GM15510 (cell line): ENCODE results near the gene PFDN5.

Source experiments
- POLR2A ChIP-seq: IDR thresholded peaks from 3 replicates; pipeline ENCODE4 v1.6.1; 2011; ENCODE audit warnings: borderline replicate concordance; ENCODE audit not compliant: insufficient read length; ENCODE audit errors: extremely low read depth

PFDN5 gene

DNA sequence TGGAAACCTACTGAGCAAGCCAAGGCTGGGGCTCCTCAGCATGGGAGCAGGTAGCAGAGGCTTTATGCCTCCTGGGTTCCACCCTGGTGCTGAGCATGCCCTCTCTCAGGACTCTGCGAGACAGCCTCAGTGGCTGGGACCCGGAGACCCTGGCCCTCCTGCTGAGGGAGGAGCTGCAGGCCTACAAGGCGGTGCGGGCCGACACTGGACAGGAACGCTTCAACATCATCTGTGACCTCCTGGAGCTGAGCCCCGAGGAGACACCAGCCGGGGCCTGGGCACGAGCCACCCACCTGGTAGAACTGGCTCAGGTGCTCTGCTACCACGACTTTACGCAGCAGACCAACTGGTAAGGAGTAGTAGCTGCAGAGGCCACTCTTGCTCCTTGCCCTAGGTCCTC, 18.8 kb upstream of the PFDN5 start:
- no peak for TF ChIP-seq POLR2A

DNA sequence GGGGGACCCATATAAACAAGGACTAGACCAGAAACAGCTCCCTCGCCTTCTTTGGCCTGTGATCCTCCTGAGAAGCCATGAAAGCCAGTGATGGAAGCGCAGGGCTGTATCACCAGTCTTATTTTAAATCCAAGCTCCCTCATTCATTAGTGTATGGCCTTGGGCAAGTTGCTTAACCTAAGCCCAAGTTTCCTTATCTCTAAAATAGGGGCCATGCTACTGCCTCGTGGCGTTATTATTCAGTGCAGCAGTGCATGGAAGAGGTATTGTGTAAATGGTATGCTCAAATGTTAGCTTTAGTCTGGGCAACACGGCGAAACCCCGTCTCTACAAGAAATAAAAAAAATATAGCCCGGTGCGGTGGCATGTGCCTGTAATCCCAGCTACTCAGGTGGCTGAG, 17.4 kb upstream of the PFDN5 start:
- TF ChIP-seq POLR2A = no peak

DNA sequence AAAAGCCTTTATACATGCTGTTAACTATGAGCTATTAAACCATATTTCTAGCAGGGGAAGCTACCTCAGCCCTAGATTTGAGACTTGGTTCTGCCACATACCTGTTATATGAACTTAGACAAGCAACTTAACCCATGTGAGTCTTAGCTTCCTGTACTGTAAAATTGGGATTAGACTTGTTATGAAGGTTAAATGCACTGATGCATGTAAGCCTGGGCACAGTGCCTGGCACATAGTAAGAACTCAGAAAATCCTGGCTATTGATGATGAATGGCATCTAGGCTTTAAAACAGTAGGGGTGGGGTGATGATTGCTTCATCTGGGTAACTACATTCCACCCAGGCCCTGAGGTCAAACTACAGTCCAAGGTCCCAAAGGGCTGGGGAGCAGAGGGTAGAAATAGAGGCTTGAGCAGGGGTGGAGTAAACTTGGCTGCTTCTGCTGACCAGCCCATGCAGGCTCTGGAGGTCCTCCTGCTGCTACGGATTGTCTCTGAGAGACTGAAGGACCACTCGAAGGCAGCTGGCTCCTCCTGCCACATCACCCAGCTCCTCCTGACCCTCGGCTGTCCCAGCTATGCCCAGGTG, 16.0 kb upstream of the PFDN5 start:
- TF ChIP-seq POLR2A = no peak

DNA sequence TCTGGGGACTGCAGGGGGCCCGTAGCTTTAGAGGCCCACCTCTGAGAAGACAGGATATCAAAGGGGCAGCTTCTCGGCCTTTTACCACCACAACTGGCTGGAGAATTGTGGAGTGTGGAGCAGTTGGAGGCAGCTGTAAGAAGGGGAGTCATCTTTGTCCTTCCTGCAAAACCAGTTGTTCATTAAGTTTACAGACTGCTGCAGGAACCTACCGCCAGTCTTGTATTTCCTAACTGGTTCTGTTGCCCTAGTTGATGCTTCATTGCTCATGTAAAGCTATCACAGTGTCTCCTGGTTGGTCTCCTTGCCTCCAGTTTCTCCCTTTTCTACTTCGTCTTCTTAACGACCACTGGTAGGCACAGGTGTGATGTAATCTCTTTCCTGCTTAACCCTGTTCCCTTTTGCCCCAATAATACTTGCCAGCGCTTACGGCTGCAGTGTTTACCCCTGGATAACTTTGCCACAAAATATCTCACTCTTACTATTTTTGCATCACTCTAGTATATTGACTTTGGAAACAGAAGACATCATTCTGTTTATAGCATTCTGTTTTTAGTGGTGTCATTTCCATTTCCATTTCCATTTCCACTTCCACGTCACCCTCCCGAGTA, 15.3 kb upstream of the PFDN5 start:
- TF ChIP-seq POLR2A = no peak

DNA sequence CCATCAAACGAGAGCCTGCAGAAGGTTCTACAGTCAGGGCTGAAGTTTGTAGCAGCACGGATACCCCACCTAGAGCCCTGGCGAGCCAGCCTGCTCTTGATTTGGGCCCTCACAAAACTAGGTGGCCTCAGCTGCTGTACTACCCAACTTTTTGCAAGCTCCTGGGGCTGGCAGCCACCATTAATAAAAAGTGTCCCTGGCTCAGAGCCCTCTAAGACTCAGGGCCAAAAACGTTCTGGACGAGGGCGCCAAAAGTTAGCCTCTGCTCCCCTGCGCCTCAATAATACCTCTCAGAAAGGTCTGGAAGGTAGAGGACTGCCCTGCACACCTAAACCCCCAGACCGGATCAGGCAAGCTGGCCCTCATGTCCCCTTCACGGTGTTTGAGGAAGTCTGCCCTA, 8.9 kb upstream of the PFDN5 start:
- no peak for TF ChIP-seq POLR2A

DNA sequence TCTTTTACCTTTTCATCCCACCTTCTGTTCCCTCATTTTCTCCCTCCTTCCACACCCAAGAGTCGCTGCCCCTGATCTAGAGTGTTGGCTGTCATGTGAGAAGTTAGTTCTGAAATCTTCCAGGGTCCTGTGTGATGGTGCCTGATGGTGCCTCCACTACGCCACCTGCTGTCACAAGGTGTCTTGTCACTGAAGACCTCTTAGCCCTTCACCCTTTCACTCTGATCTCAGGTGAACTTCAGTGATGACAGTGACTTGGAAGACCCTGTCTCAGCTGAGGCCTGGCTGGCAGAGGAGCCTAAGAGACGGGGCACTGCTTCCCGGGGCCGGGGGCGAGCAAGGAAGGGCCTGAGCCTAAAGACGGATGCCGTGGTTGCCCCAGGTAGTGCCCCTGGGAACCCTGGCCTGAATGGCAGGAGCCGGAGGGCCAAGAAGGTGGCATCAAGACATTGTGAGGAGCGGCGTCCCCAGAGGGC, 7.6 kb upstream of the PFDN5 start:
- TF ChIP-seq POLR2A = no peak

DNA sequence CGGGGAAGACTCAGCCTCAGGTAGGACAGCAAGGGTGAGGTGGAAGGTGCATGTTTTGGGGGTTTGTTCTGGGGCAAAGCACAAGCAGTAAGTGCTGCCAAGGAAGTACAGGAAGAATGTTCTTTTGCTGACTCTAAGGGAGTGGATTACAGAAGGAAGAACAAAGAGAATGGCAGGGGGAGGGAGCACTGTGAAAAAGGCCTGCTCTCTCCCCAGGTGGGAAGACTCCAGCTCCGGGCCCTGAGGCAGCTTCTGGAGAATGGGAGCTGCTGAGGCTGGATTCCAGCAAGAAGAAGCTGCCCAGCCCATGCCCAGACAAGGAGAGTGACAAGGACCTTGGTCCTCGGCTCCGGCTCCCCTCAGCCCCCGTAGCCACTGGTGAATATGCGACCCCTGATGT, 7.0 kb upstream of the PFDN5 start:
- TF ChIP-seq POLR2A = no peak

DNA sequence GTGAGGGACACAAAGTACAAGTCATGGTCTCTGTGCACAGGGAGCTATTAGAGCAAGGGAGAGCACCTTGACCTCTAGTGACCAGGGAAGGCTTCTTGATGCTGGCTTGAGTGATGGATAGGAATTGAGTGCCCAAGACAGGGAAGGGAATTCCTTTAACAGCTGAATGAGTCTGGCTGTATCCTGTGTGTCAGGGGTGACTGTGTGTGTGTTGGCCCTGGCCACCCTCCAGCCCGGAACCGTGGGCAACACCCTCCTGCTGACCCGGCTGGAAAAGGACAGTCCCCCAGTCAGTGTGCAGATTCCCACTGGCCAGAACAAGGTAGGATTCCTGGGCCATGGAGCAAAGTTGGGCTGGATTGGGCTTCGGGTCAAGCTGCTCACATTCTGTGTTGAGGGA, 5.5 kb upstream of the PFDN5 start:
- no peak for TF ChIP-seq POLR2A

DNA sequence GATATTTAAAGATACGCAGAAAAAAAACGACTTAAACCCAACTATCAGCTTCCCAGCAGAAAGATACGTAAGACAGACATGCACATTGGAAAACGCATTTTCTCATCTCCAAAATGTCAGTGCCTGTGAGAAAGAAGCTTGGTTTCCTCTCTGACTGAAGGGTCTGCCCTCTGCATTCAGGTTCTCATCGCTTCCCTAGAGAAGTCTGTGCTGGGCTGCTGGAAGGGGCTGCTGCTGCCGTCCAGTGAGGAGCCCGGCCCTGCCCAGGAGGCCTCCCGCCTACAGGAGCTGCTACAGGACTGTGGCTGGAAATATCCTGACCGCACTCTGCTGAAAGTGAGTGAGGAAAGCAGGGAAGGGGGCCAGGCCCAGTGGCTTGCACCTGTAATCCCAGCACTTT, 4.7 kb upstream of the PFDN5 start:
- TF ChIP-seq POLR2A = no peak

DNA sequence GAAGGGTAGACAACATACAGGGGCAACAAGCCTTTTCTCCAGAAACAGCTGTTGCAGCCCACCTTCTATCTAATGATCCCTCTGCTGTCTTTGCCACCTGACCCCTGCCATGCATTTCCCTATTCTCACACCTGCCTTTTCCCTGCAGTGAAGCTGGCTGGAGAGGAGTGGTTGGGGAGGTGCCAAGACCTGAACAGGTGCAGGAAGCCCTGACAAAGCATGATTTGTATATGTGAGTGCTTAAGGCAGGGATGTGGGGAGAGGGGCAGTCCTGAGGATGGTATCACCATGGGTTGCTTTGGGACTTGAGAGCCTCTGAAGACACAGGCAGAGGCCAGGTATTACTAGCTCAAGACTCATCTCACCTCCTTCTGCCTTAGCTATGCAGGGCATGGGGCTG, 2.9 kb upstream of the PFDN5 start:
- TF ChIP-seq POLR2A = no peak

DNA sequence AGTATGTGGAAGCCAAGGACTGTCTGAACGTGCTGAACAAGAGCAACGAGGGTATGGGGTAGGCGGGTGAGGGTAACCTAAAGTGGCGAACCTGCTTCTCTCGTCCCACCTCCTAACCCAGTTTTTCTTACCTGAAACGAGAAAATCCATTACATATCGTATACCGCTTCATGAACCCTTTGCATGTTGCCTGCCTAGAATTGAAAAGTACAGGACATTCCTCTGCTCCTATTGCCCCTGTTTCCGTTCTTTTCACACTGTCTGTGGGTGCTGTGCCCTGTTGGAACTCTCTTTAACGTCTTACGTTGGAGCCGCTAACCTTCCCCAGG, 513 bp downstream of the PFDN5 start:
- TF ChIP-seq POLR2A = no peak

DNA sequence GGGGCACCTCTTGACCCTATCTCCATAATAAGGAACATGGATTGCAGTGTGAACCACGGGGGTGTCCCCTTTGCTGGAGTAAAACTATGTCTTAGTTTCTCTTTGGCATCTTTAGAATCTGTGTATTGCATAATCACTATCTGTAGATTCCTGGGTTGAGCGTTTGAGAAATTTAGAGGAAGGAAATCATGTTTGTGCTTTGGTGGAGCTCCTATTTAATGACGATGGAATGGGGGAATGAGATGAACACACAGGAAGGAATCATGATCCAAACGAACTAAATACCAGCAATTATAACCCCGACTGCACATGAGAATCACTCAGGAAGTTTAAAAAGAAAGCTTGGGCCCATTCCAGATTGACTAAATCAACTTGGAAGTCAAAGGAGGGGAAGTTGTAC, 2.8 kb downstream of the PFDN5 start:
- TF ChIP-seq POLR2A = no peak

DNA sequence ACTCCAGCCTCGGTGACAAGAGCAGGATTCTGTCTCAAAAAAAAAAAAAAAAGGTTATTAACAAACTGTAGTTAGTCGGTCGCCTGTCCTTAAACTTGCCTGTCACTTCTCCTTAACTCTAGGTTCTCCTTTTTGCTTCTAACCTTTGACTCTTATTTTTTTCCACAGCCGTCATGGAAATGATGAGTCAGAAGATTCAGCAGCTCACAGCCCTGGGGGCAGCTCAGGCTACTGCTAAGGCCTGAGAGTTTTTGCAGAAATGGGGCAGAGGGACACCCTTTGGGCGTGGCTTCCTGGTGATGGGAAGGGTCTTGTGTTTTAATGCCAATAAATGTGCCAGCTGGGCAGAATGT, 3.7 kb downstream of the PFDN5 start:
- no peak for TF ChIP-seq POLR2A

DNA sequence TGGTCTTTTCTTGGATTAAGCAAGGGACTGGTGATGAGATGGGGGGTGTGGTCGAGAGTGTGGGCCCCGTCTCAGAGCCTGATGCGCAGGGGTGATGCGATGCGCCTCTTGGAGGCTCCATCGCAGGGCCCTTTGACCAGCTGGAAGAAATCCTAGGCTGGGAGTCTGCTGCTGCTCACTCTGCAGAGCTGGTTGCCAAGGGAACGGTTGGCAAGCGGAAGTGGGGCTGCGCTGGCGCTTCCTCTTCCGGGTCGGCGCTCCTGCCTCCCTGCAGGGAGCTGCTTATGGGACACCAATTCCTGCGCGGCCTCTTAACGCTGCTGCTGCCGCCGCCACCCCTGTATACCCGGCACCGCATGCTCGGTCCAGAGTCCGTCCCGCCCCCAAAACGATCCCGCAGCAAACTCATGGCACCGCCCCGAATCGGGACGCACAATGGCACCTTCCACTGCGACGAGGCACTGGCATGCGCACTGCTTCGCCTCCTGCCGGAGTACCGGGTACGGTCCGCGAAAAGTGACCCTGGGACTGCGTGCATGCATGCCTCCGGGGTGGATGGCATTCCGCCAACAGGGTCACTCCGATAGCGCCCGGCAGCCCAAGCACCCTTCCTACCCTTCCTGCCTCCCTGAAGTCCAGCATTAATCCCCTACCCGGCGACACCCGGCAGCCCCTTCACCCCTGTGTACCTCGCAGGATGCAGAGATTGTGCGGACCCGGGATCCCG, 4.3 kb downstream of the PFDN5 start, which contains the start of gene MYG1:
TSS of gene MYG1 (plus strand) at position 242 of the 727 bp plus-strand sequence. CDS start at position 285, 43 bp downstream.
- peak; percentile 83 for TF ChIP-seq POLR2A

DNA sequence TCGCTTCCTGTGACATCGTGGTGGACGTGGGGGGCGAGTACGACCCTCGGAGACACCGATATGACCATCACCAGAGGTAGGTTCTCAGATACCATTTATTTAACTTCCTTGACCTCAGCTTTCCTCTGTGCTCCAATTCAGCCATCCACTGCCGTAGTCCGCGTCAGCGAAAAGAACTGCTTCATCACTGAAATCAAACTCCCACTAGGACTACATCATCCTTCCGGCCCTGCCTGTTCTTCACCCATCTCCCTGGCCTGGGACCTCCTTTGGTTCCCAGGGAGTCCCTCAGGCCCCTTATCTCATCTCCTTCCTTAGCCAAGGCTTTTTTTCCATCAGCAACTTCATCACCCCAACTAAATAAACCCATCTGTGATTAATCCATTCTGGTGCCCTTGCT, 4.8 kb downstream of the PFDN5 start:
- TF ChIP-seq POLR2A = no peak

DNA sequence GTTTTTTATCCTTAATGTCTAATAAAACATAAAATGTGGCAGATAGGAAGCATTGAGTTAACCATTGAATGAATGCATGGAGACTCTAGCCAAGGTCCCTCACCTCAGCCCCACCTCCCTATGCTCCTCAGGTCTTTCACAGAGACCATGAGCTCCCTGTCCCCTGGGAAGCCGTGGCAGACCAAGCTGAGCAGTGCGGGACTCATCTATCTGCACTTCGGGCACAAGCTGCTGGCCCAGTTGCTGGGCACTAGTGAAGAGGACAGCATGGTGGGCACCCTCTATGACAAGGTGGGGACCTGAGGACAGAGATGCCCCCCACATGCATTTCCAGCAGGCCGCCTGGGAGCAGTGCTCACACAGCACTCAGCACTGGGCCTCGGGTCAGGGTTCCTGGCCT, 7.6 kb downstream of the PFDN5 start:
- TF ChIP-seq POLR2A = no peak
